Smooth muscle cell (in vitro differentiated cells): Measurements from ENCODE around the gene METTL3. TPM values are rescaled to one million over a fixed set of nuclear protein-coding genes. Genes with fewer than 3 reads are reported as not detected.

Experiments
- DNase-seq: peaks from one replicate; lab custom pipeline; 2025; ENCODE audit not compliant: unreplicated experiment; lab: John Stamatoyannopoulos, UW
- H2AFZ ChIP-seq: fragments of 200-600 bp; sonication (generic); 2 replicates; pipeline ENCODE4 v1.6.0; 2016; ENCODE audit warnings: antibody characterized with exemption, low read depth, mild to moderate bottlenecking
- H3F3A ChIP-seq: fragments of 200-600 bp; sonication (generic); 2 replicates; pipeline ENCODE4 v1.6.0; 2017; ENCODE audit warnings: antibody characterized with exemption, low read depth
- H3K27ac ChIP-seq: fragments of 200-600 bp; sonication (generic); 2 replicates; pipeline ENCODE4 v1.5.1; 2016; ENCODE audit warnings: low read depth, mild to moderate bottlenecking
- H3K27me3 ChIP-seq: fragments of 200-600 bp; sonication (generic); 2 replicates; pipeline ENCODE4 v1.6.1; 2016; ENCODE audit warnings: low read depth, mild to moderate bottlenecking
- H3K36me3 ChIP-seq: fragments of 200-600 bp; sonication (generic); 2 replicates; pipeline ENCODE4 v1.5.1; 2016; ENCODE audit warnings: low read depth
- H3K4me1 ChIP-seq: fragments of 200-600 bp; sonication (generic); 2 replicates; pipeline ENCODE4 v1.5.1; 2016; ENCODE audit warnings: low read depth
- H3K4me2 ChIP-seq: fragments of 200-600 bp; sonication (generic); 2 replicates; pipeline ENCODE4 v1.6.0; 2016; ENCODE audit warnings: mild to moderate bottlenecking
- H3K4me3 ChIP-seq: fragments of 200-600 bp; sonication (generic); 2 replicates; pipeline ENCODE4 v1.5.1; 2016; ENCODE audit warnings: mild to moderate bottlenecking
- H3K79me2 ChIP-seq: fragments of 200-600 bp; sonication (generic); 2 replicates; pipeline ENCODE4 v1.6.0; 2016; ENCODE audit warnings: low read depth, mild to moderate bottlenecking
- H3K9ac ChIP-seq: fragments of 200-600 bp; sonication (generic); 2 replicates; pipeline ENCODE4 v1.6.0; 2016; ENCODE audit warnings: low read depth
- H3K9me3 ChIP-seq: fragments of 200-600 bp; sonication (generic); replicated peaks from 2 replicates; pipeline ENCODE4 v1.5.1; 2016; ENCODE audit warnings: low read depth
- H4K20me1 ChIP-seq: fragments of 200-600 bp; sonication (generic); 2 replicates; pipeline ENCODE4 v1.6.0; 2016; ENCODE audit warnings: low read depth
- CTCF ChIP-seq: fragments of 200-600 bp; sonication (generic); IDR thresholded peaks from 2 replicates; pipeline ENCODE4 v1.5.1; 2017; ENCODE audit warnings: borderline replicate concordance, mild to moderate bottlenecking, antibody characterized with exemption; ENCODE audit not compliant: insufficient read depth, poor library complexity, severe bottlenecking
- WGBS: methylation state at CpG from one replicate; pipeline ENCODE4 v1.1.7; 2016; ENCODE audit warnings: low lambda C conversion rate; 5-methylcytosine and 5-hydroxymethylcytosine counted together
- polyA plus RNA-seq: library from polyadenylated mRNA; unstranded; fragments of >200 nt; fragmentation: Nextera tagmentation; extraction: Ambion mirVana; gene quantifications from 2 replicates; pipeline ENCODE4 v1.2.1, GENCODE V29; 2016
- total RNA-seq: library from RNA; depleted of rRNA; stranded (reverse); fragments of >200 nt; gene quantifications from 2 replicates; pipeline ENCODE4 v1.2.3, GENCODE V29; 2014

Gene METTL3
- total and polyA plus RNA-seq, 2 experiments from 2014 or later: 25.5 to 37.6 TPM

- Histone ChIP-seq H3F3A (no peaks in the 10 kb centered on the region), H3K4me3 (no peak overlapping the region), H3K9ac (no peak overlapping the region), H2AFZ (no peak overlapping the region), H3K79me2 (peaks cover 5% of the 10 kb centered on the region), H3K36me3 (peaks cover 21% of the 10 kb centered on the region), H3K27me3 (no peaks in the 10 kb centered on the region), H3K4me1 (no peaks in the 10 kb centered on the region), H3K27ac (no peak overlapping the region), H4K20me1 (no peaks in the 10 kb centered on the region), H3K9me3 (no peaks in the 10 kb centered on the region), H3K4me2 (no peak overlapping the region)
- WGBS: 94% methylated on average over 1 of the region's 1 CpG
- DNase-seq: no peak
- TF ChIP-seq CTCF: no peak
Observed at GRCh38 chr14:21467616-21468015, 43.5 kb downstream of the METTL3 start.

GRCh38 chr14:21455912-21456667, 55.0 kb downstream of the METTL3 start, which contains the start of gene CHD8:
CHD8 (minus strand) TSS chr14:21456123; CDS start chr14:21431643, 24,480 bp downstream.
- Histone ChIP-seq H3K9ac (peak within 1 kb of the TSS; percentile 87), H3K4me1 (peaks cover 12% of the 10 kb centered on the region), H3K36me3 (no peaks in the 10 kb centered on the region), H3K4me2 (peak within 1 kb of the TSS; percentile 95), H3K4me3 (peak within 1 kb of the TSS; percentile 89), H3K27me3 (no peaks in the 10 kb centered on the region), H3F3A (peaks cover 4% of the 10 kb centered on the region), H3K27ac (peak within 1 kb of the TSS; percentile 95), H4K20me1 (peaks cover 13% of the 10 kb centered on the region), H3K9me3 (no peaks in the 10 kb centered on the region), H3K79me2 (peaks cover 47% of the 10 kb centered on the region), H2AFZ (peak within 1 kb of the TSS; percentile 93)
- WGBS: 2% methylated on average over 36 of the region's 36 CpGs
- peak; percentile 61 for TF ChIP-seq CTCF
- peak; percentile 99 for DNase-seq

DNA sequence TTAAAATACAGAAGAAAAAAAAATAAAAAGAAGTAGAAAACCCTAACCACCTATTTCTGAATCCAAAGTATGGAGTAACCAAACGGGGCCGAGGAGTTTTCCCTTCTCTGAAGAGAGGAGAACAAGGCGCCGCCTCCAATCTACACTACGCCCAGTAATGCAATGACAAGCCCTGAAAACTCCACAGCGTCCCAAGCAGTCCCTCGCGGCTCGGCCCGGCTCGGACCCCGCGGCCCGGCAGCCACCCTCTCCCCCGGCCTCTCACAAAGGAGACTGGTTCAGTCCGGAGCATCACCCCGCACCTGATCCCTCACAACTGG, 55.6 kb downstream of the METTL3 start:
- no peak for DNase-seq
- Histone ChIP-seq H3K4me3 (peak overlapping the region; percentile 89), H3K36me3 (no peaks in the 10 kb centered on the region), H2AFZ (peak overlapping the region; percentile 71), H3K9ac (peak overlapping the region; percentile 86), H4K20me1 (peaks cover 19% of the 10 kb centered on the region), H3K27ac (peak overlapping the region; percentile 81), H3K79me2 (peaks cover 53% of the 10 kb centered on the region), H3K4me2 (peak overlapping the region; percentile 95), H3F3A (peaks cover 4% of the 10 kb centered on the region), H3K27me3 (no peaks in the 10 kb centered on the region), H3K9me3 (no peaks in the 10 kb centered on the region), H3K4me1 (peaks cover 12% of the 10 kb centered on the region)
- WGBS: under 1% methylated on average over 17 of the region's 17 CpGs
- TF ChIP-seq CTCF: no peak
